Liver (tissue), 3 donors: ENCODE results near the gene NLGN1.

Experiments used
- GABPA ChIP-seq, 2 donors: IDR thresholded peaks in 1 of 2; conservative IDR thresholded peaks in 1 of 2; 2 replicates each; pipeline ENCODE4 v1.6.1; 2016; ENCODE audit warnings: antibody characterized with exemption in 2 of 2, mild to moderate bottlenecking in 1 of 2, moderate library complexity in 1 of 2
- HNF4A ChIP-seq, 2 donors: conservative IDR thresholded peaks; 2 replicates each; pipeline ENCODE4 v1.6.1; 2016; ENCODE audit warnings: antibody characterized with exemption in 2 of 2, mild to moderate bottlenecking in 2 of 2
- HNF4G ChIP-seq: IDR thresholded peaks from 2 replicates; pipeline ENCODE4 v1.6.1; 2016; ENCODE audit warnings: antibody characterized with exemption
- NR2F2 ChIP-seq: IDR thresholded peaks from 2 replicates; pipeline ENCODE4 v1.6.1; 2016; ENCODE audit warnings: antibody characterized with exemption
- RAD21 ChIP-seq, 2 donors: IDR thresholded peaks; 2 replicates each; pipeline ENCODE4 v1.6.1; 2016; ENCODE audit warnings: antibody characterized with exemption in 2 of 2, mild to moderate bottlenecking in 2 of 2
- SP1 ChIP-seq: IDR thresholded peaks from 2 replicates; pipeline ENCODE4 v1.6.1; 2018; ENCODE audit warnings: antibody characterized with exemption, mild to moderate bottlenecking
- TAF1 ChIP-seq: conservative IDR thresholded peaks from 2 replicates; pipeline ENCODE4 v1.6.1; 2016; ENCODE audit warnings: antibody characterized with exemption, mild to moderate bottlenecking
- YY1 ChIP-seq: IDR thresholded peaks from 2 replicates; pipeline ENCODE4 v1.6.1; 2016; ENCODE audit warnings: antibody characterized with exemption, mild to moderate bottlenecking
- TF ChIP-seq, protein P1 (sequence below): fragments of 150-350 bp; IDR thresholded peaks from 2 replicates; pipeline ENCODE4 v1.5.1; 2017; ENCODE audit warnings: improper control_type of control experiment, low read depth, low read length; ENCODE audit not compliant: missing input control
- TF ChIP-seq, protein P2 (sequence below): IDR thresholded peaks from 2 replicates; pipeline ENCODE4 v1.6.1; 2016; ENCODE audit warnings: antibody characterized with exemption, mild to moderate bottlenecking
- TF ChIP-seq, protein P3 (sequence below): IDR thresholded peaks from 2 replicates; pipeline ENCODE4 v1.6.1; 2016; ENCODE audit warnings: antibody characterized with exemption
- donor health status: healthy.
- donor health status: healthy.

DNA sequence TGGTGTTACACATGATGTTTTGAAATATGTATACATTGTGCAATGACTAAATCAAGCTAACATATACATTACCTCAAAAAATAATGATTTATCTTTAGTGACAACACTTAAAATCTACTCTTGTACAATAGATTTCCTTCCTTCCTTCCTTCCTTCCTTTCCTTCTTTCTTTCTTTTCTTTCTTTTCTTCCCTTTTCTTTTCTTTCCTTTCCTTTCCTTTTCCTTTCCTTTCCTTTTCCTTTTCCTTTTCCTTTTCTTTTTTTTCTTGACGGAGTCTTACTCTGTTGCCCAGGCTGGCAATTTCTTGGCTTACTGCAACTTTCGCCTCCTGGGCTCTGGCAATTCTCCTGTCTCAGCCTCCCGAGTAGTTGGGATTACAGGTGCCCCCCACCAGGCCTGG, 170.5 kb downstream of the NLGN1 start:
- TF ChIP-seq, protein P1, sequence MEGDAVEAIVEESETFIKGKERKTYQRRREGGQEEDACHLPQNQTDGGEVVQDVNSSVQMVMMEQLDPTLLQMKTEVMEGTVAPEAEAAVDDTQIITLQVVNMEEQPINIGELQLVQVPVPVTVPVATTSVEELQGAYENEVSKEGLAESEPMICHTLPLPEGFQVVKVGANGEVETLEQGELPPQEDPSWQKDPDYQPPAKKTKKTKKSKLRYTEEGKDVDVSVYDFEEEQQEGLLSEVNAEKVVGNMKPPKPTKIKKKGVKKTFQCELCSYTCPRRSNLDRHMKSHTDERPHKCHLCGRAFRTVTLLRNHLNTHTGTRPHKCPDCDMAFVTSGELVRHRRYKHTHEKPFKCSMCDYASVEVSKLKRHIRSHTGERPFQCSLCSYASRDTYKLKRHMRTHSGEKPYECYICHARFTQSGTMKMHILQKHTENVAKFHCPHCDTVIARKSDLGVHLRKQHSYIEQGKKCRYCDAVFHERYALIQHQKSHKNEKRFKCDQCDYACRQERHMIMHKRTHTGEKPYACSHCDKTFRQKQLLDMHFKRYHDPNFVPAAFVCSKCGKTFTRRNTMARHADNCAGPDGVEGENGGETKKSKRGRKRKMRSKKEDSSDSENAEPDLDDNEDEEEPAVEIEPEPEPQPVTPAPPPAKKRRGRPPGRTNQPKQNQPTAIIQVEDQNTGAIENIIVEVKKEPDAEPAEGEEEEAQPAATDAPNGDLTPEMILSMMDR = no peak
- TF ChIP-seq TAF1 (no peak), NR2F2 (no peak), YY1 (no peak), HNF4G (no peak), HNF4A (conservative IDR thresholded peaks at IDR 0.05) (no peak), SP1 (no peak), RAD21 (IDR thresholded peaks at IDR 0.05) (no peak), GABPA (IDR thresholded peaks at IDR 0.05 in 1 of 2, conservative IDR thresholded peaks at IDR 0.05 in 1 of 2) (no peak)
- TF ChIP-seq, protein P2, sequence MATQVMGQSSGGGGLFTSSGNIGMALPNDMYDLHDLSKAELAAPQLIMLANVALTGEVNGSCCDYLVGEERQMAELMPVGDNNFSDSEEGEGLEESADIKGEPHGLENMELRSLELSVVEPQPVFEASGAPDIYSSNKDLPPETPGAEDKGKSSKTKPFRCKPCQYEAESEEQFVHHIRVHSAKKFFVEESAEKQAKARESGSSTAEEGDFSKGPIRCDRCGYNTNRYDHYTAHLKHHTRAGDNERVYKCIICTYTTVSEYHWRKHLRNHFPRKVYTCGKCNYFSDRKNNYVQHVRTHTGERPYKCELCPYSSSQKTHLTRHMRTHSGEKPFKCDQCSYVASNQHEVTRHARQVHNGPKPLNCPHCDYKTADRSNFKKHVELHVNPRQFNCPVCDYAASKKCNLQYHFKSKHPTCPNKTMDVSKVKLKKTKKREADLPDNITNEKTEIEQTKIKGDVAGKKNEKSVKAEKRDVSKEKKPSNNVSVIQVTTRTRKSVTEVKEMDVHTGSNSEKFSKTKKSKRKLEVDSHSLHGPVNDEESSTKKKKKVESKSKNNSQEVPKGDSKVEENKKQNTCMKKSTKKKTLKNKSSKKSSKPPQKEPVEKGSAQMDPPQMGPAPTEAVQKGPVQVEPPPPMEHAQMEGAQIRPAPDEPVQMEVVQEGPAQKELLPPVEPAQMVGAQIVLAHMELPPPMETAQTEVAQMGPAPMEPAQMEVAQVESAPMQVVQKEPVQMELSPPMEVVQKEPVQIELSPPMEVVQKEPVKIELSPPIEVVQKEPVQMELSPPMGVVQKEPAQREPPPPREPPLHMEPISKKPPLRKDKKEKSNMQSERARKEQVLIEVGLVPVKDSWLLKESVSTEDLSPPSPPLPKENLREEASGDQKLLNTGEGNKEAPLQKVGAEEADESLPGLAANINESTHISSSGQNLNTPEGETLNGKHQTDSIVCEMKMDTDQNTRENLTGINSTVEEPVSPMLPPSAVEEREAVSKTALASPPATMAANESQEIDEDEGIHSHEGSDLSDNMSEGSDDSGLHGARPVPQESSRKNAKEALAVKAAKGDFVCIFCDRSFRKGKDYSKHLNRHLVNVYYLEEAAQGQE = no peak
- TF ChIP-seq, protein P3, sequence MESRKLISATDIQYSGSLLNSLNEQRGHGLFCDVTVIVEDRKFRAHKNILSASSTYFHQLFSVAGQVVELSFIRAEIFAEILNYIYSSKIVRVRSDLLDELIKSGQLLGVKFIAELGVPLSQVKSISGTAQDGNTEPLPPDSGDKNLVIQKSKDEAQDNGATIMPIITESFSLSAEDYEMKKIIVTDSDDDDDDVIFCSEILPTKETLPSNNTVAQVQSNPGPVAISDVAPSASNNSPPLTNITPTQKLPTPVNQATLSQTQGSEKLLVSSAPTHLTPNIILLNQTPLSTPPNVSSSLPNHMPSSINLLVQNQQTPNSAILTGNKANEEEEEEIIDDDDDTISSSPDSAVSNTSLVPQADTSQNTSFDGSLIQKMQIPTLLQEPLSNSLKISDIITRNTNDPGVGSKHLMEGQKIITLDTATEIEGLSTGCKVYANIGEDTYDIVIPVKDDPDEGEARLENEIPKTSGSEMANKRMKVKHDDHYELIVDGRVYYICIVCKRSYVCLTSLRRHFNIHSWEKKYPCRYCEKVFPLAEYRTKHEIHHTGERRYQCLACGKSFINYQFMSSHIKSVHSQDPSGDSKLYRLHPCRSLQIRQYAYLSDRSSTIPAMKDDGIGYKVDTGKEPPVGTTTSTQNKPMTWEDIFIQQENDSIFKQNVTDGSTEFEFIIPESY = no peak
